Parathyroid adenoma (tissue), 2 donors: ENCODE results near the gene GABRG3.

Experiments used
- H2AFZ ChIP-seq: fragments of 300-600 bp; sonication (generic); one replicate; pipeline ENCODE4 v1.7.0; 2017; ENCODE audit warnings: antibody characterized with exemption, mild to moderate bottlenecking
- H3K27ac ChIP-seq: fragments of 300-600 bp; sonication (generic); one replicate; pipeline ENCODE4 v1.7.0; 2017
- H3K27me3 ChIP-seq: fragments of 300-600 bp; sonication (generic); one replicate; pipeline ENCODE4 v1.7.0; 2017; ENCODE audit warnings: low read length; ENCODE audit not compliant: control insufficient read depth, insufficient read depth
- H3K36me3 ChIP-seq: fragments of 300-600 bp; sonication (generic); one replicate; pipeline ENCODE4 v1.7.0; 2017; ENCODE audit warnings: low read length; ENCODE audit not compliant: control insufficient read depth, insufficient read depth
- H3K4me1 ChIP-seq: fragments of 300-600 bp; sonication (generic); one replicate; pipeline ENCODE4 v1.7.0; 2017; ENCODE audit warnings: control low read depth
- H3K4me2 ChIP-seq: fragments of 300-600 bp; sonication (generic); one replicate; pipeline ENCODE4 v1.7.0; 2017; ENCODE audit warnings: low read length
- H3K4me3 ChIP-seq: fragments of 300-600 bp; sonication (generic); one replicate; pipeline ENCODE4 v1.7.0; 2017; ENCODE audit warnings: low read depth, low read length
- H3K79me2 ChIP-seq: fragments of 300-600 bp; sonication (generic); one replicate; pipeline ENCODE4 v1.7.0; 2017; ENCODE audit warnings: control low read depth
- H3K9ac ChIP-seq: fragments of 300-600 bp; sonication (generic); one replicate; pipeline ENCODE4 v1.7.0; 2017; ENCODE audit warnings: mild to moderate bottlenecking
- H3K9me3 ChIP-seq: fragments of 300-600 bp; sonication (generic); one replicate; pipeline ENCODE4 v1.7.0; 2017; ENCODE audit warnings: low read length; ENCODE audit not compliant: control insufficient read depth
- CTCF ChIP-seq: fragments of 300-600 bp; sonication (generic); IDR thresholded peaks from one replicate; pipeline ENCODE4 v1.7.0; 2017; ENCODE audit warnings: antibody characterized with exemption, mild to moderate bottlenecking
- donor health status: primary hyperparathyroidism.

GABRG3 gene

GRCh38 chr15:27545494-27546255, 574.7 kb downstream of the GABRG3 start:
- no peak for TF ChIP-seq CTCF
- no peaks in the 10 kb centered on the region for H3K9me3 ChIP-seq
- no peaks in the 10 kb centered on the region for H3K36me3 ChIP-seq
- no peak overlapping the region for H3K27ac ChIP-seq
- H3K4me1 ChIP-seq: no peaks in the 10 kb centered on the region
- H3K4me2 ChIP-seq: no peak overlapping the region
- H3K4me3 ChIP-seq: no peak overlapping the region
- no peaks in the 10 kb centered on the region for H3K79me2 ChIP-seq
- no peak overlapping the region for H2AFZ ChIP-seq
- H3K9ac ChIP-seq: no peak overlapping the region
- no peaks in the 10 kb centered on the region for H3K27me3 ChIP-seq

- H3K9me3 ChIP-seq: no peaks in the 10 kb centered on the region
- H2AFZ ChIP-seq: no peak overlapping the region
- no peaks in the 10 kb centered on the region for H3K79me2 ChIP-seq
- H3K4me2 ChIP-seq: no peak overlapping the region
- H3K4me3 ChIP-seq: no peak overlapping the region
- no peak overlapping the region for H3K9ac ChIP-seq
- no peaks in the 10 kb centered on the region for H3K27me3 ChIP-seq
- H3K4me1 ChIP-seq: no peaks in the 10 kb centered on the region
- H3K27ac ChIP-seq: no peak overlapping the region
- TF ChIP-seq CTCF: no peak
- H3K36me3 ChIP-seq: no peaks in the 10 kb centered on the region
These were observed 578.8 kb downstream of the GABRG3 start for GRCh38 chr15:27549746-27550145.

GRCh38 chr15:27550635-27551034, 579.7 kb downstream of the GABRG3 start:
- H3K4me1 ChIP-seq: no peaks in the 10 kb centered on the region
- H2AFZ ChIP-seq: no peak overlapping the region
- no peak for TF ChIP-seq CTCF
- H3K27me3 ChIP-seq: no peaks in the 10 kb centered on the region
- no peak overlapping the region for H3K4me3 ChIP-seq
- H3K4me2 ChIP-seq: no peak overlapping the region
- no peaks in the 10 kb centered on the region for H3K9me3 ChIP-seq
- H3K9ac ChIP-seq: no peak overlapping the region
- H3K79me2 ChIP-seq: no peaks in the 10 kb centered on the region
- no peak overlapping the region for H3K27ac ChIP-seq
- no peaks in the 10 kb centered on the region for H3K36me3 ChIP-seq

GRCh38 chr15:27561816-27562215, 590.8 kb downstream of the GABRG3 start:
- Histone ChIP-seq H3K4me3 (no peak overlapping the region), H2AFZ (no peak overlapping the region), H3K4me2 (no peak overlapping the region), H3K9me3 (no peaks in the 10 kb centered on the region), H3K9ac (no peak overlapping the region), H3K27me3 (no peaks in the 10 kb centered on the region), H3K4me1 (no peaks in the 10 kb centered on the region), H3K36me3 (no peaks in the 10 kb centered on the region), H3K79me2 (no peaks in the 10 kb centered on the region), H3K27ac (no peak overlapping the region)
- TF ChIP-seq CTCF: no peak
